Measurements from ENCODE around the gene KRTAP13-4. TPM values are rescaled to one million over a fixed set of nuclear protein-coding genes. Genes with fewer than 3 reads are reported as not detected.

The KRTAP13-4 gene
- total RNA-seq, 3 donors from 2014 or later, result not detected

DNA sequence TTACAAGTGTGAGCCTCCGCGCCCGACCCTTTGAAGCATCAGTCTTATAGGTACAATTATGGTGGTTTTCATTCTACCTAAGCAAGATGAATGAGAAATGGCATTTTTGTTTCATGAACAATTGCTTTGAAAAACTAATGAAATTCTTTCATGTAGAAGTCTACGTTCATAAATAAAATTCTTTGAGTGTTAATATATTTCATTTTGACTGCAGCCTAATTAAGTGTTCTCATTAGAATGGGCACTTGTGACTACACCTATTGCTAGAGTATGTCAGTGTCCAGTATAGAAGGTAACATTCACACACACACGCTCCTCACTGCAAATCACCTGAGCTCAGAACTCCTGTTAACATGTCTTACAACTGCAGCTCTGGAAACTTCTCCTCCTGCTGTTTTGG is 10.0 kb downstream of the KRTAP13-4 start, which contains the start of gene KRTAP15-1:
TSS of gene KRTAP15-1 (plus strand) at position 301 of the 400 bp plus-strand sequence. CDS start at position 354, 53 bp downstream.
- Histone ChIP-seq H3K4me3 (no peak within 1 kb of the TSS), H3K4me1 (ENCODE audit: low read depth) (no peaks in the 10 kb centered on the region), H3K36me3 (ENCODE audit: low read depth) (no peaks in the 10 kb centered on the region), H3K9me3 (no peaks in the 10 kb centered on the region)
- ATAC-seq, result no peak
- intact Hi-C loops (cut with DNase I, micrococcal nuclease), result no loop called here
- DNase-seq, result no peak
- TF ChIP-seq, protein P1, sequence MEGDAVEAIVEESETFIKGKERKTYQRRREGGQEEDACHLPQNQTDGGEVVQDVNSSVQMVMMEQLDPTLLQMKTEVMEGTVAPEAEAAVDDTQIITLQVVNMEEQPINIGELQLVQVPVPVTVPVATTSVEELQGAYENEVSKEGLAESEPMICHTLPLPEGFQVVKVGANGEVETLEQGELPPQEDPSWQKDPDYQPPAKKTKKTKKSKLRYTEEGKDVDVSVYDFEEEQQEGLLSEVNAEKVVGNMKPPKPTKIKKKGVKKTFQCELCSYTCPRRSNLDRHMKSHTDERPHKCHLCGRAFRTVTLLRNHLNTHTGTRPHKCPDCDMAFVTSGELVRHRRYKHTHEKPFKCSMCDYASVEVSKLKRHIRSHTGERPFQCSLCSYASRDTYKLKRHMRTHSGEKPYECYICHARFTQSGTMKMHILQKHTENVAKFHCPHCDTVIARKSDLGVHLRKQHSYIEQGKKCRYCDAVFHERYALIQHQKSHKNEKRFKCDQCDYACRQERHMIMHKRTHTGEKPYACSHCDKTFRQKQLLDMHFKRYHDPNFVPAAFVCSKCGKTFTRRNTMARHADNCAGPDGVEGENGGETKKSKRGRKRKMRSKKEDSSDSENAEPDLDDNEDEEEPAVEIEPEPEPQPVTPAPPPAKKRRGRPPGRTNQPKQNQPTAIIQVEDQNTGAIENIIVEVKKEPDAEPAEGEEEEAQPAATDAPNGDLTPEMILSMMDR (IDR thresholded peaks at IDR 0.05), result no peak

DNA sequence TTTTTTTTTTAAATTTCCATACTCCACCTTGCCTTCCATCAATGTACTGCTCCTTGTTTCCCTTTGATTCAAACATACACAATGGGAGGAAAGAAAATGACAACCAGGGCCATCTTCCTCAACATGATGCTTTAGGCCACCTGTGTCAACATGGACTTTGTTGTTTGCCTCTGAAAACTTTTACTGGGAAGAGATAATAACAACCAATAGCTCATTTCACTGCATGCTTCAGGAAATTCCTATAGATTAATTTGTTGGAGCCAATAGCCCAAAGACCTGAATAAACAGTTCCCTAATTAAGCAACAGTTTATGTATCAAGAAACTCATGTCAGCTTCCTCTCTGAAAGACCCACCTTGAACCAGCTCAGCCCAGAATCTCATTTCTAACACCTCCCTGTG is 13.2 kb downstream of the KRTAP13-4 start:
- no peak overlapping the region for H3K4me3 ChIP-seq
- intact Hi-C loops (cut with DNase I, micrococcal nuclease), result no loop called here
- H3K9me3 ChIP-seq, result no peaks in the 10 kb centered on the region
- ATAC-seq (no peak), DNase-seq (no peak)
- H3K4me1 ChIP-seq (ENCODE audit: low read depth), result no peaks in the 10 kb centered on the region
- no peaks in the 10 kb centered on the region for H3K36me3 ChIP-seq (ENCODE audit: low read depth)
- TF ChIP-seq, protein P1 (IDR thresholded peaks at IDR 0.05), result no peak

DNA sequence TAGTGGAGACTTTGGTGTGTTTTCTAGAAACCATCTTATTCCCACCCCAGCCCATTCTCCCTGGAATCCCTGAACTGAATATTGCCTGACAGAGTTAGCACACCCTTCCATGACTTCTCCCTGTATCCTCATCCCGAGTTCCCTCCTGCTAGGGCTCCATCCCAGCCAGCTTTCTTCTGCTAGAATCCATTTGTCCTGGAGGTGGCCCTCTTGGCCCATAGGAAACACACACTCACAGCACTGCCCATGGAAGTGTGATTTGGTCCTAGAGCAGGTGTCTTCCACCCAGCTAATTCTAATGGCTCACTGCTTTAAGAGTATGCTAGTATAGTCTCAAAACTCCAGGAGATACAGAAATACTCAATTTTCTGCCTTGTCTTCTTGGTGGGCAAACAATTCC is 14.2 kb downstream of the KRTAP13-4 start:
- no peak for ATAC-seq
- Histone ChIP-seq H3K36me3 (ENCODE audit: low read depth) (no peaks in the 10 kb centered on the region), H3K4me1 (ENCODE audit: low read depth) (no peaks in the 10 kb centered on the region), H3K9me3 (no peaks in the 10 kb centered on the region), H3K4me3 (no peak overlapping the region)
- TF ChIP-seq, protein P1 (IDR thresholded peaks at IDR 0.05), result no peak
- no peak for DNase-seq
- intact Hi-C loops (cut with DNase I, micrococcal nuclease), result no loop called here

DNA sequence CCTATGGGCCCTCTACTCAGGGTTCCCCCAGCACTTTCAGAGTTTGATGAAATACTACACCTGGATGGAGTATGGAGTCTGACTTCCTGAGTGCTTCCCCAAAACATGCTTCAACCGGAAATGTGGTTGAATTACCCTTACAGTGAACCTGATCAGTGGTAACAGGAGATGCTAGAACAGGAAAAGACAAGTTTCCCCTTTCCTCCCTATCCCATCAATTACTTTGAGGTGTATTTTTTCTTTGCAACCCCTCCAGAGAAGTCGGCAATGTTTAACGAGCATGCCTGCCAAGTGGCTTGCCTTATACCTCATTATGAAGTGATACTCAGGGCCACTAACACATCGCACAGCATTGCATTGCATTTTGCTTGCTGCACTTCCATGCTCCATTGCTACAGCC is 17.0 kb downstream of the KRTAP13-4 start:
- TF ChIP-seq, protein P1 (IDR thresholded peaks at IDR 0.05), result no peak
- Histone ChIP-seq H3K4me3 (no peak overlapping the region), H3K4me1 (ENCODE audit: low read depth) (no peaks in the 10 kb centered on the region), H3K9me3 (peaks cover 4% of the 10 kb centered on the region), H3K36me3 (ENCODE audit: low read depth) (no peaks in the 10 kb centered on the region)
- intact Hi-C loops (cut with DNase I, micrococcal nuclease), result no loop called here
- DNase-seq (no peak), ATAC-seq (no peak)

DNA sequence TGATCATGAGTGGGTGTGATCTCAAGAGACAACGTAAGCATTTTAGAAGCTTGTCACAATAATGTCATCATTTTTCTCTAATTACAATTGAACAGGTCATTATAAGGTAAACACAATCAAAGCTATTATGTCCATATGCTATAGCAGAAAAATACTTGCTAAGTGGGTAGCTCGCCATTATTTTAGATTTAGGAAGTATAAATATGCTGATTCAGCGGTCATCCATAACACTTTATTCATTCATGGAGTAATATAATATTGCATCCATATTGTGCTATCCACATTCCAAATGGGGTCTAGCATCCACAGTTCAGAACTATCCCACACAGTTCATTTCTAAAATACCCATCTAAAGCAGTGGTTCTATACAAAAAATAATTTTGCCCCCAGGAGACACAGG is 18.5 kb downstream of the KRTAP13-4 start:
- Histone ChIP-seq H3K4me1 (ENCODE audit: low read depth) (no peaks in the 10 kb centered on the region), H3K9me3 (peaks cover 11% of the 10 kb centered on the region), H3K36me3 (ENCODE audit: low read depth) (no peaks in the 10 kb centered on the region), H3K4me3 (no peak overlapping the region)
- TF ChIP-seq, protein P1 (IDR thresholded peaks at IDR 0.05), result no peak
- intact Hi-C loops (cut with DNase I, micrococcal nuclease), result no loop called here
- no peak for ATAC-seq
- no peak for DNase-seq

DNA sequence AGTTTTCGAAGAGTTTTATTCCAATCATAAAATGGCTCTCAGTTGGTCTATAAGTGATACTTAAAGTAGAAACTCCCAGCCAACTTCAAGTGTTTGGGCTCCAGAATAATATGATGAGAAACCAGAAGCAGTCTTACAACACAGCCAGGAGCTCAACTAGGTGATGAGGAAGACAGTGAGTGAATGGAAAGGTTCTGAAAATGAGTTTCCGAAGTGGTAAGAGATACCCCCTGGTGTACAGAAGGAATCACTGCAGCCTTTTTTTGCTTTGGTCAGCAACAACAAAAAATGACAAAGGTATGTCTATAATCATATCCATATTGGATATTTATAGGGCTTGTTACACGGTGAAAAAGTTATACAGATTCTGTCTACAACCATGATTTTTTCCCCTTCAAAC is 33.7 kb downstream of the KRTAP13-4 start:
- Histone ChIP-seq H3K9me3 (peaks cover 23% of the 10 kb centered on the region), H3K36me3 (ENCODE audit: low read depth) (no peaks in the 10 kb centered on the region), H3K4me3 (no peak overlapping the region), H3K4me1 (ENCODE audit: low read depth) (no peaks in the 10 kb centered on the region)
- no peak for ATAC-seq
- DNase-seq, result no peak
- intact Hi-C loops (cut with DNase I, micrococcal nuclease), result no loop called here
- TF ChIP-seq, protein P1 (IDR thresholded peaks at IDR 0.05), result no peak

Measured in mucosa of descending colon (tissue), 3 donors.